Measurements from ENCODE around the gene DUSP1.

DUSP1 gene

DNA sequence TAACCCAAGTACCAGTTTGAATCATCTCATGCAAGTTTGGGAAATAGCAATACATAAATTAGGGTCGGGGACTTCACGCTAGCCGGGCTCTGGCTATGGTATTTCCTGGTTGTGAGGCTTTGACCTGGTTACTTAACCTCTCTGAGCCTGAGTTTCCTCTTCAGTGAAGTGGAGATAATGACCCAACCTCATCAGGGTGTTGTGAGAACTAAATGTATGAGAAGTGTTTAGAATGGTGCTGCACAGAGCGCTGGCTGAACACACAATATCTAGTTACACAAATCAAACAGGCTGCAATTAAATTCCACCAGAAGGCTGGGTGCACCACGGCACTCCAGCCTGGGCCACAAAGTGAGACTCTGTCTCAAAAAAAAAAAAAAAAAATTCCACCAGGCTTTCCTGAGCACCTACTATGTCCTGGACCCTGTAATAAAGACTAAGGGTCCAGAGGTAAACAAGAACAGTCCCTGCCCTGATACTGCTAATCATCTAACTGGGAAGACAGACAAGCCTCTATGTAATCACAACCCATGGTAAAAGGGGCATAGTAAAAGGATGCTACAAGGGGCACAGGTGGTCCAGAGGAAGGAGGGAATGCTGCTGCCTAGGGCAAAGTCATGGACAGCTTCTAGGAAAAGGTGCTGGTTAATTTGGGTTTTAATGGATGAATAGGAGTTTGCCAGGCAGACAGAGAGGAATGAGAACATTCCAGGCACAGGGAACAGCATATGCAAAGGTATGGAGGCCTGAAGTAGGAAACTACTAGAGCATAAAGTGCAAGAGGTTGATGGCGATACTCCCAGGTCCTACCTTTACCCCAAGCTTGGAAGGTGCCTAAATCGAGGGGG, 27.7 kb downstream of the DUSP1 start:
- DNase-seq (ENCODE audit: low read depth), result no peak
- no peak overlapping the region for H3K4me3 ChIP-seq (ENCODE audit: control insufficient read depth, low read depth, low read length)
- TF ChIP-seq CTCF (IDR thresholded peaks at IDR 0.05; ENCODE audit: control insufficient read depth, insufficient read depth, low read depth, low read length, missing control alignments), result no peak

- no peak for DNase-seq (ENCODE audit: low read depth)
- TF ChIP-seq CTCF (IDR thresholded peaks at IDR 0.05; ENCODE audit: control insufficient read depth, insufficient read depth, low read depth, low read length, missing control alignments), result no peak
- H3K4me3 ChIP-seq (ENCODE audit: control insufficient read depth, low read depth, low read length), result no peak overlapping the region
Measured at GRCh38 chr5:172741206-172741582, 29.8 kb downstream of the DUSP1 start.

DNA sequence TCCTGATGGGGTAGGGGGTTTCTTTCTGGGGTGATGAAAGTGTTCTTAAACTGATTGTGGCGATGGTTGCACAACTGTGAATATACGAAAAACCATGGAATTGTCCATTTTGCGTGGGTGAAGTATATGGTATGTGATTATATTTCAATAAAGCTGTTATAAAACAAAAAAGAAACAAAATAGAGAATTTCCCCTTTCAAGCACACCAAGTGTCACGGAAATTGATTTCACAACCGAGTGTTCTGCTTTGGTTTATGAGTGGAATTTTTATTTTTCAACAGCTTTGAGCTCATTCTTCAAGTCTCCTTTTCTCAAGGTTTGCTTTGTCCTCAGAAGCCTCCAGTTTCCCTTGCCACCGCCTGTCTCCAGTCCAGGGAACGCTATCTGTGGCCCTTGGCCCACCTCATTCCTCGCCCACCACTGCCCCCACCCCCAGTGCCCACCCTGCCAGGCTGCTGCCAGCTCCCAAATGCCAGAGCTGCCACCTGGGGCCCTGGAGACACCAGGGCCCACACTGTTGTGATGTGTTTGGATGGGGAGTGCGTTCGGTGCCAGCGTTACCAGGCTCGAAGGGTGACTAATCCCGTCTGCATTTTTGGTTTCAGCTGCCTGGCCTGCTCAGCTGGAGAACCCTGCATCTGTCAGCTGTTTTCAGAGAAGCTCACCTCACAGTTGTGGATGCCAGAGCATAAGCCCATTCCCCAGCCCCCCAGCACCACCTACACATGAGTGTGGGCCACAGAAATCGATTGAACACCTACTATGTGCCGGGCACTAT, 30.4 kb downstream of the DUSP1 start:
- TF ChIP-seq CTCF (IDR thresholded peaks at IDR 0.05; ENCODE audit: control insufficient read depth, insufficient read depth, low read depth, low read length, missing control alignments), result no peak
- peak; percentile 89 for DNase-seq (ENCODE audit: low read depth)
- H3K4me3 ChIP-seq (ENCODE audit: control insufficient read depth, low read depth, low read length), result no peak overlapping the region

- no peak for DNase-seq (ENCODE audit: low read depth)
- no peak overlapping the region for H3K4me3 ChIP-seq (ENCODE audit: control insufficient read depth, low read depth, low read length)
- TF ChIP-seq CTCF (IDR thresholded peaks at IDR 0.05; ENCODE audit: control insufficient read depth, insufficient read depth, low read depth, low read length, missing control alignments), result no peak
Measured at GRCh38 chr5:172739375-172739774, 31.6 kb downstream of the DUSP1 start.

DNA sequence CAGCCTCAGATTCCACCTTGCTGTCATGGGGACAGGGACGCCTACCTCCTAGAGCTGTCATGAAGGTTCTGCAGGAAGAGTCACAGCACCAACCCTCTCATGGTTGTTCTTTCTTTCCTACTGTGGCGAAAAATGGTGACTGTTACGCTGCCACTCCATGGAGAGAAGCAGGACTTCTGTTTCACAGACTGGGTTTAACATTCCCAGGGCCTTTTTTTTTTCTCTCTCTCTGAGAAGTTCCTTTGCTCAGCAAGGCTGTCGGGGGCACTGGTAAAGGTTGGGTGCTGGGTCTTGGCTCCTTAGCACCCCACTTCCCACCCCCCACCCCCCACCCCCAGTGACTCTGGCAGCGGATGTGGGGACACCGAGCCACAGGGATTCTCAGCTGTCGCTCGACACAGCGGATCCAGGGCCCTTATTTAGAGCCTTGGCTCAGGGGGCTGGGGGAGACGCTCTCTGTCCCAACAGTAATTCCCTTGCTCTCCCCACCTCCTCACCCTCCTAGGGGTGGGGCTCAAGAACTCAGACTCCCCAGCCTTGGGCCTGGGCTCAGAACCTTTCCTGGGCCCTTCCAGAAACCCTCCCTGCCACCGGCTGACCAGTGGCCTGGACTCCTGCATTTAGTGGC, 34.4 kb downstream of the DUSP1 start:
- H3K4me3 ChIP-seq (ENCODE audit: control insufficient read depth, low read depth, low read length), result no peak overlapping the region
- no peak for DNase-seq (ENCODE audit: low read depth)
- no peak for TF ChIP-seq CTCF (IDR thresholded peaks at IDR 0.05; ENCODE audit: control insufficient read depth, insufficient read depth, low read depth, low read length, missing control alignments)

GRCh38 chr5:172735141-172735831, 35.7 kb downstream of the DUSP1 start:
- DNase-seq (ENCODE audit: low read depth), result no peak
- H3K4me3 ChIP-seq (ENCODE audit: control insufficient read depth, low read depth, low read length), result no peak overlapping the region
- TF ChIP-seq CTCF (IDR thresholded peaks at IDR 0.05; ENCODE audit: control insufficient read depth, insufficient read depth, low read depth, low read length, missing control alignments), result no peak
